Stimulated activated CD4-positive, alpha-beta T cell treated with anti-CD3 and anti-CD28 coated beads, Interleukin-4, amount 100 ng/mL, for 4 hours (primary cell): ENCODE results near the gene ZMPSTE24.

Experiments
- DNase-seq, 2 experiments: peaks; one replicate each; pipeline ENCODE4 v3.0.0-alpha.2; 2020

ZMPSTE24 gene

GRCh38 chr1:40305871-40306270 is 47.8 kb downstream of the ZMPSTE24 start:
- DNase-seq: no peak

GRCh38 chr1:40306296-40306695 is 48.3 kb downstream of the ZMPSTE24 start:
- DNase-seq: no peak

- DNase-seq: no peak
Measured at GRCh38 chr1:40307186-40307585, 49.1 kb downstream of the ZMPSTE24 start.

GRCh38 chr1:40308036-40308727 is 50.1 kb downstream of the ZMPSTE24 start:
- DNase-seq: no peak

- DNase-seq: no peak
Measured at GRCh38 chr1:40309374-40310128, 51.5 kb downstream of the ZMPSTE24 start.

GRCh38 chr1:40310129-40310461 is 52.1 kb downstream of the ZMPSTE24 start:
- no peak for DNase-seq

- no peak for DNase-seq
Measured at GRCh38 chr1:40310983-40311642, 53.1 kb downstream of the ZMPSTE24 start.

GRCh38 chr1:40311692-40312091 is 53.7 kb downstream of the ZMPSTE24 start:
- DNase-seq: no peak

GRCh38 chr1:40312238-40313205 is 54.5 kb downstream of the ZMPSTE24 start:
- no peak for DNase-seq

GRCh38 chr1:40313329-40313957 is 55.4 kb downstream of the ZMPSTE24 start:
- no peak for DNase-seq

- DNase-seq: no peak
Measured at GRCh38 chr1:40313958-40314720, 56.1 kb downstream of the ZMPSTE24 start.

GRCh38 chr1:40314721-40315238 is 56.7 kb downstream of the ZMPSTE24 start:
- no peak for DNase-seq

- peak; percentile 79 to 80 for DNase-seq
Measured at GRCh38 chr1:40315239-40315794, 57.3 kb downstream of the ZMPSTE24 start.

GRCh38 chr1:40315795-40316594 is 58.0 kb downstream of the ZMPSTE24 start:
- peak; percentile 15 to 19 for DNase-seq

GRCh38 chr1:40316595-40317393 is 58.8 kb downstream of the ZMPSTE24 start, which contains the start of gene COL9A2:
COL9A2 (minus strand) TSS chr1:40317286; CDS start chr1:40317197, 89 bp downstream.
- DNase-seq: peak; percentile 56 to 57

GRCh38 chr1:40317394-40318074 is 59.5 kb downstream of the ZMPSTE24 start:
- no peak for DNase-seq

GRCh38 chr1:40318476-40318875 is 60.4 kb downstream of the ZMPSTE24 start:
- no peak for DNase-seq

GRCh38 chr1:40318970-40319621 is 61.1 kb downstream of the ZMPSTE24 start:
- DNase-seq: no peak
